ENCODE measurements around the gene MARK2.

Gene MARK2

GRCh38 chr11:63873311-63873710 is 34.4 kb downstream of the MARK2 start:
- Histone ChIP-seq H3K36me3 (ENCODE audit: control insufficient read depth, insufficient read depth, low read length) (peaks cover 12% of the 10 kb centered on the region), H3K4me3 (replicated peaks; ENCODE audit: low read depth, low read length) (no peak overlapping the region), H3K27me3 (replicated peaks; ENCODE audit: control insufficient read depth, insufficient read depth, low read length) (no peaks in the 10 kb centered on the region)
- TF ChIP-seq CTCF (IDR thresholded peaks at IDR 0.05; ENCODE audit: insufficient read depth, low read length, poor library complexity, severe bottlenecking): no peak
- no peak for DNase-seq (ENCODE audit: extremely low read depth, insufficient read length)

DNA sequence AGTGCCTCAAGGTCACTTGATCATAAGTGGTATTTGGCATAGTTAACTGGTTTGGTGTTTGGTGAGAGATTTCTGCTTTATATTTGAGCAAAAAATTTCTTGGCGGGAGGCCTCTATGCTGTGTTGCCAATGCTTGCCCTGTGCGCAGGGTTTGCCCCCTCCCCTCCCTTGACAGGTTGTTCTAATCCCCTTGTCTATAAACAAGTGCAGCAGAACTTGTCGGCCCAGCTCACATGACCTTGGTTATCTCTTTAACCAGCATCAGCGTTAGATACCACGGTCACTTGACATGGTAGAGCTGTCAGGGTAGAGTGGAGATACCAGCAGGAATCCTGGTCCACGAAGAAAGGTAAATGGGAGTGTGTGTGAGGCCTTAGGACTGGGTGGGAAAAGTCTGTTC is 35.6 kb downstream of the MARK2 start:
- Histone ChIP-seq H3K27me3 (replicated peaks; ENCODE audit: control insufficient read depth, insufficient read depth, low read length) (no peaks in the 10 kb centered on the region), H3K4me3 (replicated peaks; ENCODE audit: low read depth, low read length) (no peak overlapping the region), H3K36me3 (ENCODE audit: control insufficient read depth, insufficient read depth, low read length) (peaks cover 10% of the 10 kb centered on the region)
- TF ChIP-seq CTCF (IDR thresholded peaks at IDR 0.05; ENCODE audit: insufficient read depth, low read length, poor library complexity, severe bottlenecking): no peak
- DNase-seq (ENCODE audit: extremely low read depth, insufficient read length): no peak

DNA sequence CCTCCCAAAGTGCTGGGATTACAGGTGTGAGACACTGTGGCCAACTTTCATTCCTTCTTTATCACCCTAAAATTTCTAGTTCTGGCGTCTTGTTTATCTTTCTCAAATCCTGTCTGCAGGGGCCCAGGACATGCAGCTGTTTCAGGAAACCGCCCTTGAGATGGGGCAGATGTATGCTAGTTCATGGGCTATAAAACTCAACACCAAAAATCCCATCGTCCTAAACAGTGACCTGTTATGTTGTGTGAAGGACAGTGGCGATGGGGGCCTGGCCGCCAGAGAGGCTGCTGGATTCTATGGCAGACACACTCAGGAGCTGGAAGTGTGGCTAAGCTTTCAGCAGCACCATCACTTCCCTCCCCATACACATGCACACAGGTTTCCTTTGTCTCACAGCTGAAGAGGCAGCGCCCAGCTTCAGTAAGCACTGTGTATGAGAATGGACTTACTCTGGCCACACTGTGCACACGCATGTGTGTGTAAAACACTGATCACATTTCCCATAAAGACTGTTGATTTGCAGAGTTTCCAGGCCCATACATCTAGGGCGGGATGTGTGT is 36.7 kb downstream of the MARK2 start:
- Histone ChIP-seq H3K27me3 (replicated peaks; ENCODE audit: control insufficient read depth, insufficient read depth, low read length) (no peaks in the 10 kb centered on the region), H3K36me3 (ENCODE audit: control insufficient read depth, insufficient read depth, low read length) (peaks cover 10% of the 10 kb centered on the region), H3K4me3 (replicated peaks; ENCODE audit: low read depth, low read length) (no peak overlapping the region)
- TF ChIP-seq CTCF (IDR thresholded peaks at IDR 0.05; ENCODE audit: insufficient read depth, low read length, poor library complexity, severe bottlenecking): no peak
- DNase-seq (ENCODE audit: extremely low read depth, insufficient read length): no peak

DNA sequence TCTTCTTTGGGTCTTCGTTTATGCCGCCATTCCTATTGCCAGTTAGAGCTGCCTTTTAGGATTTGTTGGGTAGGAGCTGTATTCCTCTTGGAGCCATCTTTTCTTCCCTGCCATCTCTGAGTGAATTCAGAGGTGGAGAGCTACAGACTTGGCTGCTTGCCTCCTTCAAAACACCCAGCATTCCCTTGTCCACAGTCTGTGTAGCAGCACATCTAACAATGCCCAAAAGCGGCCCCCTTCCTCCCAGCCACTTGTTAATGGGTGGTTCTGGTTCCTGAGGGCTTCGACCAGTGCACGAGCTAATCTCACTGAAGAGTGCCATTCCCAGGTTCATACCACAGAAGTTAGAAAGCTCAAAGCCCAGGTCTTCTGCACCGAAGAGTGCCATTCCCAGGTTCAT is 37.7 kb downstream of the MARK2 start:
- no peak for DNase-seq (ENCODE audit: extremely low read depth, insufficient read length)
- peaks cover 10% of the 10 kb centered on the region for H3K36me3 ChIP-seq (ENCODE audit: control insufficient read depth, insufficient read depth, low read length)
- H3K27me3 ChIP-seq (replicated peaks; ENCODE audit: control insufficient read depth, insufficient read depth, low read length): no peaks in the 10 kb centered on the region
- H3K4me3 ChIP-seq (replicated peaks; ENCODE audit: low read depth, low read length): no peak overlapping the region
- TF ChIP-seq CTCF (IDR thresholded peaks at IDR 0.05; ENCODE audit: insufficient read depth, low read length, poor library complexity, severe bottlenecking): no peak

DNA sequence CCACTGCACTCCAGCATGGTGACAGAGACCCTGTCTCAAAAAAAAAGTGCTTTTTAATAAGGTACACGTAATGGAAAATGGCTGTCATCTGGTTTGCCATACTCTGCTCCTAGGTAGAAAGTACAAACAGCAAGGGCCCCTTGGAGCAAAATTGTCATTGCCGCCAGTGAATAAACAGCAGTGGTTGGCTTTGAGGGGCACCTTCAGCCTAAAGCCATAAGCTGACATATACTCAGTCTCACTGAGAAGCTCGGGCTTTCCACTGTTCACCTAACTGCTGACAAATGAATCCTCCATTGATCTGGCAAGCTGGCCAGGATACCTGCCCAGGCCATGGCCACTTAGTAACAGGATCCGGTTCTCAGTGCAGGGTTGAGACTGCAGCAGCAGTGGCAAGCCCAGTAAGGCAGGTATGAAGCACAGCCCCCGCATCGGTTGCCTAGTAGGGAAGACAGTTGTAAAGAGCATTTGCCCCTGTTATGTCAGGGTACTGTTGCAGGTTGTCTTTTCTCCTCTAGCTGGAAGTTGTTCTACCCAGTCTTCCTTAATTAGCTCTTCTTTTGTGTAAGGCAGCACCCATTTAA is 38.8 kb downstream of the MARK2 start:
- no peak for DNase-seq (ENCODE audit: extremely low read depth, insufficient read length)
- Histone ChIP-seq H3K27me3 (replicated peaks; ENCODE audit: control insufficient read depth, insufficient read depth, low read length) (no peaks in the 10 kb centered on the region), H3K36me3 (ENCODE audit: control insufficient read depth, insufficient read depth, low read length) (peaks cover 10% of the 10 kb centered on the region), H3K4me3 (replicated peaks; ENCODE audit: low read depth, low read length) (no peak overlapping the region)
- TF ChIP-seq CTCF (IDR thresholded peaks at IDR 0.05; ENCODE audit: insufficient read depth, low read length, poor library complexity, severe bottlenecking): no peak
